ENCODE results near the gene ISCA1.

The ISCA1 gene

GRCh38 chr9:86219606-86220005, 62.7 kb downstream of the ISCA1 start:
- no peak for DNase-seq

- DNase-seq, result no peak
Observed at GRCh38 chr9:86217076-86217755, 65.1 kb downstream of the ISCA1 start.
